BJ (cell line): Measurements from ENCODE around the gene PAPSS1. TPM values are rescaled to one million over a fixed set of nuclear protein-coding genes. Genes with fewer than 3 reads are reported as not detected.

Source experiments
- CTCF ChIA-PET: fragments of 350-600 bp; formaldehyde crosslinking; extraction: SDS; loops from one replicate; lab custom pipeline; 2021; ENCODE audit warnings: antibody characterized with exemption, inconsistent platforms; lab: Yijun Ruan, JAX
- POLR2A ChIA-PET: fragments of 300-600 bp; sonication (Branson Sonifier 250); formaldehyde crosslinking; extraction: SDS; loops from one replicate; lab custom pipeline; 2021; ENCODE audit warnings: antibody characterized with exemption; lab: Charles Lee
- DNase-seq: peaks from one replicate; pipeline ENCODE4 v3.0.0-alpha.2; 2011; ENCODE audit warnings: low read depth
- H3K27me3 ChIP-seq: 2 replicates; pipeline ENCODE4 v1.6.0; 2011; ENCODE audit warnings: low read length; ENCODE audit not compliant: control insufficient read depth, insufficient read depth
- H3K36me3 ChIP-seq: 2 replicates; pipeline ENCODE4 v1.5.1; 2011; ENCODE audit warnings: low read length; ENCODE audit not compliant: control insufficient read depth, insufficient read depth
- H3K4me3 ChIP-seq: 2 replicates; pipeline ENCODE4 v1.5.1; 2011; ENCODE audit warnings: low read depth, mild to moderate bottlenecking, control low read depth, low read length
- polyA plus RNA-seq: library from polyadenylated mRNA; depleted of rRNA; stranded (reverse); fragments of >200 nt; gene quantifications from 2 replicates; pipeline ENCODE4 v1.2.3, GENCODE V29; 2011
- TF ChIP-seq, protein P1 (sequence below): IDR thresholded peaks from 2 replicates; pipeline ENCODE4 v1.5.1; 2011; ENCODE audit warnings: low read depth, mild to moderate bottlenecking, control low read depth, inconsistent platforms, low read length, moderate library complexity; ENCODE audit not compliant: insufficient read depth

PAPSS1 gene
- polyA plus RNA-seq, 1 experiment, result 44.2 TPM

DNA sequence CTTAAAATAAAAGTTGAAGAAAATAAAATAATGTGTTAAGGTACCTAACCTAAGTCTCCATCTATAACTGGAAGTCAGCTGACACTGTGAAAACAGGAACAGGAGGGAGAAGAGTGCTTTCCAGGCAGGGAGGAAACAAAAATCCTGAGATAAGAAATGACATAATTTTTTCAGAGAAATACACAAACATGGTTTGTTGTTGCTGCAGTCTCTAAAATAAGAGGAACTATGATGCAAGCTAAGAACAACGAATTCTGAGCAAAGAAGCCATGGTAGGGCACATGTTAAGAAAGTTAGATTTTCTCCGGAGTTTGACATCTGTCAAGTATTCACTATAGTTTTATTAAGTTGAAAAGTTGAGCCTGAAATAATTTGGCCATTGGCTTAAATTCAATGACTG lies 26.9 kb downstream of the PAPSS1 start:
- POLR2A ChIA-PET, result no interaction called here
- Histone ChIP-seq H3K36me3 (peaks cover 2% of the 10 kb centered on the region), H3K27me3 (no peaks in the 10 kb centered on the region), H3K4me3 (no peak overlapping the region)
- CTCF ChIA-PET, result no interaction called here
- TF ChIP-seq, protein P1, sequence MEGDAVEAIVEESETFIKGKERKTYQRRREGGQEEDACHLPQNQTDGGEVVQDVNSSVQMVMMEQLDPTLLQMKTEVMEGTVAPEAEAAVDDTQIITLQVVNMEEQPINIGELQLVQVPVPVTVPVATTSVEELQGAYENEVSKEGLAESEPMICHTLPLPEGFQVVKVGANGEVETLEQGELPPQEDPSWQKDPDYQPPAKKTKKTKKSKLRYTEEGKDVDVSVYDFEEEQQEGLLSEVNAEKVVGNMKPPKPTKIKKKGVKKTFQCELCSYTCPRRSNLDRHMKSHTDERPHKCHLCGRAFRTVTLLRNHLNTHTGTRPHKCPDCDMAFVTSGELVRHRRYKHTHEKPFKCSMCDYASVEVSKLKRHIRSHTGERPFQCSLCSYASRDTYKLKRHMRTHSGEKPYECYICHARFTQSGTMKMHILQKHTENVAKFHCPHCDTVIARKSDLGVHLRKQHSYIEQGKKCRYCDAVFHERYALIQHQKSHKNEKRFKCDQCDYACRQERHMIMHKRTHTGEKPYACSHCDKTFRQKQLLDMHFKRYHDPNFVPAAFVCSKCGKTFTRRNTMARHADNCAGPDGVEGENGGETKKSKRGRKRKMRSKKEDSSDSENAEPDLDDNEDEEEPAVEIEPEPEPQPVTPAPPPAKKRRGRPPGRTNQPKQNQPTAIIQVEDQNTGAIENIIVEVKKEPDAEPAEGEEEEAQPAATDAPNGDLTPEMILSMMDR, result no peak
- no peak for DNase-seq

DNA sequence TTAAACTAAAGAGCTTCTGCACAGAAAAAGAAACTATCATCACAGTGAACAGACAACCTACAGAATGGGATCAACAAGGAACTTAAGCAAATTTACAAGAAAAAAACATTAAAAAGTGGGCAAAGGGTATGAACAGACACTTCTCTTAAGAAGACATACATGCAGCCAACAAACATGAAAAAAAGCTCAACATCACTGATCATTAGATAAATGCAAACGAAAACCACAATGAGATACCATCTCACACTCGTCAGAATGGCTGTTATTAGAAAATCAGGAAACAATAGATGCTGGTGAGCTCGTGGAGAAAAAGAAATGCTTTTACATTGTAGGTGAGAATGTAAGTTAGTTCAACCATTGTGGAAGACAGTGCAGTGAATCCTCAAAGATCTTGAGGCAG lies 27.8 kb downstream of the PAPSS1 start:
- TF ChIP-seq, protein P1, result no peak
- Histone ChIP-seq H3K4me3 (no peak overlapping the region), H3K27me3 (no peaks in the 10 kb centered on the region), H3K36me3 (peaks cover 2% of the 10 kb centered on the region)
- ChIA-PET POLR2A (no interaction called here), CTCF (no interaction called here)
- DNase-seq, result no peak

- TF ChIP-seq, protein P1, result no peak
- CTCF ChIA-PET, result no interaction called here
- POLR2A ChIA-PET, result no interaction called here
- no peaks in the 10 kb centered on the region for H3K27me3 ChIP-seq
- H3K36me3 ChIP-seq, result peaks cover 2% of the 10 kb centered on the region
- no peak for DNase-seq
- H3K4me3 ChIP-seq, result no peak overlapping the region
Observed at GRCh38 chr4:107691378-107691777, 28.7 kb downstream of the PAPSS1 start.

DNA sequence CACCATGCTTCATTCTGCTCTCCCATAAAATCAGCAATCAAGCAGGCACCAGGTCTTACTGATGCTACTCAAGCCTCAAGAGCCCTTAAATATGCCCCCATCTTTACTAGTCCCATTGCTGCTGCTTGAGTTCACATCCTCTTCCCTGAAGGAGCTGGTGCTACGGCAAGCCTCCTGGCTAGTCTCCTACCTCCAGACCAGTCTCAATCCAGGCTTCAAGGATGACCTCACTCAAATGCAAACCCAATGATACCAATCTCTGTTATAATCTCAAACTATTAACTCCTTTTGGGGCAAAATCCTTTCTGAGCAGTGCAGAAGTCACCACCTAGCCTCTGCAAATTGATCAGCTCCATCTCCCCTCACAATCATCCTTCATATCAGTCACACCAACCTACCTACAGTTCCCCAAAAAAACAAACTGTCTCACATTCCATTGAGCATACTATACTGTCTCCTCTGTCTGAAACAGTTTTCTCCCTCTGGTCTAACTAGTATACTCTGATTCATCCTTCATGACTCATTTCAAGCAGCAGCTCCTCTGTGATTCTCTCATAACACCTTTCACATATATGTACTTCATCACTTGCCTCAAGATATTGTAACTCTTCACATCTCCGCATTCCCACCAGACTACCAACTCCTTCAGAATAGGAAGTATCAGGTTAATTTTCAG lies 30.0 kb downstream of the PAPSS1 start:
- POLR2A ChIA-PET, result no interaction called here

GRCh38 chr4:107688421-107688820 lies 31.6 kb downstream of the PAPSS1 start:
- Histone ChIP-seq H3K4me3 (no peak overlapping the region), H3K36me3 (no peaks in the 10 kb centered on the region), H3K27me3 (no peaks in the 10 kb centered on the region)
- POLR2A ChIA-PET, result no interaction called here
- CTCF ChIA-PET, result interaction anchor here (0.7 kb wide), 1 partner anchor 1216 kb away, joined by 3 read pairs; no protein-coding TSS in a partner anchor
- TF ChIP-seq, protein P1, result no peak
- no peak for DNase-seq

More for the DNA sequence above, 30.0 kb downstream of the PAPSS1 start:
- no peak overlapping the region for H3K4me3 ChIP-seq
- CTCF ChIA-PET, result no interaction called here
- TF ChIP-seq, protein P1, result no peak
- H3K36me3 ChIP-seq, result peaks cover 2% of the 10 kb centered on the region
- H3K27me3 ChIP-seq, result no peaks in the 10 kb centered on the region
- DNase-seq, result peak; percentile 52
